WTC11 (cell line): ENCODE measurements around the gene OR52E2.

ENCODE experiments used
- CREM ChIP-seq: sonication (generic); formaldehyde crosslinking; IDR thresholded peaks from 2 replicates; pipeline ENCODE4 v1.8.1; 2022; ENCODE audit warnings: mild to moderate bottlenecking, missing genetic modification reagents, moderate library complexity
- CTCF ChIP-seq: fragments of 200-600 bp; IDR thresholded peaks from 2 replicates; pipeline ENCODE4 v1.8.0; 2022; ENCODE audit warnings: antibody characterized with exemption
- MLX ChIP-seq: sonication (generic); formaldehyde crosslinking; IDR thresholded peaks from 2 replicates; pipeline ENCODE4 v1.8.1; 2023; ENCODE audit warnings: mild to moderate bottlenecking, missing genetic modification reagents, moderate library complexity
- NR3C1 ChIP-seq: sonication (generic); formaldehyde crosslinking; conservative IDR thresholded peaks from 2 replicates; pipeline ENCODE4 v1.8.1; 2023; ENCODE audit warnings: low read depth, mild to moderate bottlenecking, missing genetic modification reagents
- TEAD4 ChIP-seq: sonication (generic); formaldehyde crosslinking; IDR thresholded peaks from 2 replicates; pipeline ENCODE4 v1.8.0; 2022; ENCODE audit warnings: mild to moderate bottlenecking, missing genetic modification reagents
- ZNF263 ChIP-seq: sonication (generic); formaldehyde crosslinking; IDR thresholded peaks from 2 replicates; pipeline ENCODE4 v1.8.1; 2022; ENCODE audit warnings: low read depth, mild to moderate bottlenecking, moderate library complexity, missing genetic modification reagents
- TF ChIP-seq, protein P1 (sequence below): sonication (generic); formaldehyde crosslinking; IDR thresholded peaks from 2 replicates; pipeline ENCODE4 v1.8.0; 2022; ENCODE audit warnings: missing genetic modification reagents

DNA sequence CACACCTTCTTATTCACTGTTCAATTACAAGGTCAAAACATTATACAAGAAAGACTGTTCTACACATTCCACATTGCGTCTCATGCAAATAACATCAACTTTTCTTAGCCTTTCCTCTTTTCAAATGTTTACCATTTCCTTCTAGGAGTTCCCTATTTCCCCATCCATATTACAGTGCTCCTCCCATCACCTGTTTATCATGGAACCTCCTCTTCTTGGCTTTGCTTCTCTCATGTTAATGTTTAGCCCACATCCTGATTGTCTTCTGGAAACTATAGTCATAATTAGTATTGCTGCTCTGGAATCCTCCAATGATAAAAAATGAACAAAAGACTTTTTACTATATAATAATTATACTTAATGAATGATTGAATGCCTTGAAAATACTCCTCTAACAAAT, 31.2 kb upstream of the OR52E2 start:
- no peak for TF ChIP-seq CTCF
- no peak for TF ChIP-seq CREM (CRISPR knock-in tag)
- TF ChIP-seq MLX: no peak
- TF ChIP-seq, protein P1, sequence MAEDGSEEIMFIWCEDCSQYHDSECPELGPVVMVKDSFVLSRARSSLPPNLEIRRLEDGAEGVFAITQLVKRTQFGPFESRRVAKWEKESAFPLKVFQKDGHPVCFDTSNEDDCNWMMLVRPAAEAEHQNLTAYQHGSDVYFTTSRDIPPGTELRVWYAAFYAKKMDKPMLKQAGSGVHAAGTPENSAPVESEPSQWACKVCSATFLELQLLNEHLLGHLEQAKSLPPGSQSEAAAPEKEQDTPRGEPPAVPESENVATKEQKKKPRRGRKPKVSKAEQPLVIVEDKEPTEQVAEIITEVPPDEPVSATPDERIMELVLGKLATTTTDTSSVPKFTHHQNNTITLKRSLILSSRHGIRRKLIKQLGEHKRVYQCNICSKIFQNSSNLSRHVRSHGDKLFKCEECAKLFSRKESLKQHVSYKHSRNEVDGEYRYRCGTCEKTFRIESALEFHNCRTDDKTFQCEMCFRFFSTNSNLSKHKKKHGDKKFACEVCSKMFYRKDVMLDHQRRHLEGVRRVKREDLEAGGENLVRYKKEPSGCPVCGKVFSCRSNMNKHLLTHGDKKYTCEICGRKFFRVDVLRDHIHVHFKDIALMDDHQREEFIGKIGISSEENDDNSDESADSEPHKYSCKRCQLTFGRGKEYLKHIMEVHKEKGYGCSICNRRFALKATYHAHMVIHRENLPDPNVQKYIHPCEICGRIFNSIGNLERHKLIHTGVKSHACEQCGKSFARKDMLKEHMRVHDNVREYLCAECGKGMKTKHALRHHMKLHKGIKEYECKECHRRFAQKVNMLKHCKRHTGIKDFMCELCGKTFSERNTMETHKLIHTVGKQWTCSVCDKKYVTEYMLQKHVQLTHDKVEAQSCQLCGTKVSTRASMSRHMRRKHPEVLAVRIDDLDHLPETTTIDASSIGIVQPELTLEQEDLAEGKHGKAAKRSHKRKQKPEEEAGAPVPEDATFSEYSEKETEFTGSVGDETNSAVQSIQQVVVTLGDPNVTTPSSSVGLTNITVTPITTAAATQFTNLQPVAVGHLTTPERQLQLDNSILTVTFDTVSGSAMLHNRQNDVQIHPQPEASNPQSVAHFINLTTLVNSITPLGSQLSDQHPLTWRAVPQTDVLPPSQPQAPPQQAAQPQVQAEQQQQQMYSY (CRISPR knock-in tag): no peak
- TF ChIP-seq ZNF263 (CRISPR knock-in tag): no peak
- TF ChIP-seq NR3C1 (CRISPR knock-in tag): no peak
- no peak for TF ChIP-seq TEAD4
